Transverse colon (tissue), 4 donors: ENCODE measurements around the gene RABGAP1. TPM values are rescaled to one million over a fixed set of nuclear protein-coding genes. Genes with fewer than 3 reads are reported as not detected.
A peak's percentile ranks its signal among the peaks of the same experiment; 100 is the strongest.

Experiments used
- DNase-seq: peaks from one replicate; pipeline ENCODE4 v3.0.0-alpha.2; 2019
- H3K27ac ChIP-seq, 4 donors: fragments of 200-600 bp; sonication (generic); 2 replicates each; pipeline ENCODE4 v1.5.1; 2016 to 2018; ENCODE audit warnings: inconsistent platforms in 4 of 4
- H3K27me3 ChIP-seq: fragments of 200-600 bp; sonication (generic); 2 replicates; pipeline ENCODE4 v1.5.1; 2017; ENCODE audit warnings: inconsistent platforms
- H3K36me3 ChIP-seq, 4 donors: fragments of 200-600 bp; sonication (generic); 2 replicates each; pipeline ENCODE4 v1.5.1; 2017 to 2019; ENCODE audit warnings: inconsistent platforms in 4 of 4
- H3K4me1 ChIP-seq, 4 donors: fragments of 200-600 bp; sonication (generic); 2 replicates each; pipeline ENCODE4 v1.5.1; 2017 to 2020; ENCODE audit warnings: inconsistent platforms in 4 of 4
- H3K4me3 ChIP-seq, 4 donors: fragments of 200-600 bp; sonication (generic); 1 replicate in 1 of 4; 2 replicates in 3 of 4; pipeline versions ENCODE4 v1.5.1 to v1.6.1; 2017 to 2019; ENCODE audit warnings: inconsistent platforms in 4 of 4
- H3K9me3 ChIP-seq, 2 donors: fragments of 200-600 bp; sonication (generic); 2 replicates each; pipeline ENCODE4 v1.5.1; 2017 to 2019; ENCODE audit warnings: inconsistent platforms in 2 of 2
- EP300 ChIP-seq: sonication (generic); formaldehyde crosslinking; IDR thresholded peaks from one replicate; pipeline ENCODE4 v1.6.1; 2017; ENCODE audit warnings: antibody characterized with exemption, low read depth
- POLR2A ChIP-seq: fragments of 450-650 bp; IDR thresholded peaks from one replicate; pipeline ENCODE4 v1.6.1; 2016; ENCODE audit warnings: antibody characterized with exemption, mild to moderate bottlenecking, moderate library complexity
- POLR2AphosphoS5 ChIP-seq, 3 donors: sonication (generic); formaldehyde crosslinking; IDR thresholded peaks; one replicate each; pipeline ENCODE4 v1.6.1; 2016; ENCODE audit warnings: antibody characterized with exemption in 3 of 3
- WGBS, 2 donors: methylation state at CpG; one replicate each; pipeline ENCODE4 v1.1.5; 2018; ENCODE audit warnings: low coverage in 1 of 2; 5-methylcytosine and 5-hydroxymethylcytosine counted together
- in situ Hi-C, 4 donors: fragments of 200-750 bp; cut with MboI; loops; one replicate each; pipeline versions ENCODE4 v1.15.0 to v1.15.1; 2017; ENCODE audit warnings: low sequenced_read_pairs in 3 of 4, low pct_ligation_motif_present in 1 of 4, low pct_unique_long_range_greater_than_20kb in 1 of 4
- intact Hi-C: fragments of 100-400 bp; cut with DNase I; formaldehyde crosslinking; loops from one replicate; pipeline ENCODE4 v1.15.1; 2023; ENCODE audit warnings: low total_unique reads
- total RNA-seq, 4 donors: library from RNA; depleted of rRNA; stranded (reverse); fragments of >200 nt; gene quantifications; one replicate each; pipeline ENCODE4 v1.1.0, GENCODE V29; 2016
- TF ChIP-seq, protein P1 (sequence below), 5 experiments: fragments of 200-600 bp in 3 of 5; fragments of 450-650 bp in 2 of 5; sonication (generic) in 3 of 5; IDR thresholded peaks; 1 replicate in 2 of 5; 2 replicates in 3 of 5; pipeline ENCODE4 v1.5.1; 2016 to 2017; ENCODE audit warnings: antibody characterized with exemption in 5 of 5, inconsistent platforms in 3 of 5, mild to moderate bottlenecking in 2 of 5, moderate library complexity in 1 of 5

The RABGAP1 gene
- total RNA-seq, 4 donors from 2014 or later: 56.1 to 114 (median 88.9) TPM

GRCh38 chr9:123080444-123080843, 139.6 kb downstream of the RABGAP1 start:
- Histone ChIP-seq H3K27ac (no peak overlapping the region), H3K36me3 (peaks cover 0 to 28% (median 8%) of the 10 kb centered on the region in 4 donors), H3K9me3 (no peaks in the 10 kb centered on the region), H3K4me1 (no peaks in the 10 kb centered on the region), H3K4me3 (no peak overlapping the region), H3K27me3 (no peaks in the 10 kb centered on the region)
- in situ Hi-C loops: loop anchor here in 3 of 4 donors (5.0 to 10.0 kb wide), 3 partner anchors 264 to 274 kb away; partner anchors contain the start of gene CRB2 (in 1 of the 3)
- WGBS, 2 donors: 89% methylated on average over 3 of the region's 3 CpGs; no CpG with 5 or more reads in 1 of the 2 donors
- DNase-seq: no peak
- intact Hi-C loops: no loop called here
- TF ChIP-seq POLR2AphosphoS5 (IDR thresholded peaks at IDR 0.05): no peak
- TF ChIP-seq, protein P1, sequence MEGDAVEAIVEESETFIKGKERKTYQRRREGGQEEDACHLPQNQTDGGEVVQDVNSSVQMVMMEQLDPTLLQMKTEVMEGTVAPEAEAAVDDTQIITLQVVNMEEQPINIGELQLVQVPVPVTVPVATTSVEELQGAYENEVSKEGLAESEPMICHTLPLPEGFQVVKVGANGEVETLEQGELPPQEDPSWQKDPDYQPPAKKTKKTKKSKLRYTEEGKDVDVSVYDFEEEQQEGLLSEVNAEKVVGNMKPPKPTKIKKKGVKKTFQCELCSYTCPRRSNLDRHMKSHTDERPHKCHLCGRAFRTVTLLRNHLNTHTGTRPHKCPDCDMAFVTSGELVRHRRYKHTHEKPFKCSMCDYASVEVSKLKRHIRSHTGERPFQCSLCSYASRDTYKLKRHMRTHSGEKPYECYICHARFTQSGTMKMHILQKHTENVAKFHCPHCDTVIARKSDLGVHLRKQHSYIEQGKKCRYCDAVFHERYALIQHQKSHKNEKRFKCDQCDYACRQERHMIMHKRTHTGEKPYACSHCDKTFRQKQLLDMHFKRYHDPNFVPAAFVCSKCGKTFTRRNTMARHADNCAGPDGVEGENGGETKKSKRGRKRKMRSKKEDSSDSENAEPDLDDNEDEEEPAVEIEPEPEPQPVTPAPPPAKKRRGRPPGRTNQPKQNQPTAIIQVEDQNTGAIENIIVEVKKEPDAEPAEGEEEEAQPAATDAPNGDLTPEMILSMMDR (IDR thresholded peaks at IDR 0.05): no peak
- no peak for TF ChIP-seq POLR2A
- no peak for TF ChIP-seq EP300

DNA sequence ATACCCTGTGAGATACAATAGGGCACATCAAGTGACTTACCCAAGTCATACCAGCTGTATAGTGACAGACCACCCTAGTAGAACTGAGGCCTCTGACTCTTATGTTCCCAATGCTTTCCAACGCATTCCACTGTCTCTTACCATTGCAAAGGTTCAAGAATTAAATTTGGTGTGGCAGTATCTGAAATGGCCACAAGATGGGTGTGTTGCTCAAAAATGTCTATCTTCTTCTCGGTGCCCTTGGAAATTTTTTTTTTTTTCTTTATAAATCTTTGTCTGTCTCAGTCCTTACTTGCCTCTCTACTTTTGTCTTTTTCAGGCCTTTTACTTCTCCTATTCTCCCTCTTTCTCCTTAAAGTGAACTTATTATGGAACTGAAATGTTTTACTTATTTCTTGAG, 141.0 kb downstream of the RABGAP1 start:
- intact Hi-C loops: no loop called here
- Histone ChIP-seq H3K9me3 (no peaks in the 10 kb centered on the region), H3K27me3 (no peaks in the 10 kb centered on the region), H3K36me3 (peaks cover 0 to 16% (median 8%) of the 10 kb centered on the region in 4 donors), H3K4me3 (no peak overlapping the region), H3K4me1 (no peaks in the 10 kb centered on the region), H3K27ac (no peak overlapping the region)
- in situ Hi-C loops: loop anchor here in 3 of 4 donors (5.0 to 10.0 kb wide), 3 partner anchors 263 to 273 kb away; partner anchors contain the start of gene CRB2 (in 1 of the 3)
- WGBS, 2 donors: 25 to 33% methylated on average over 2 of the region's 2 CpGs
- DNase-seq: no peak
- TF ChIP-seq EP300 (no peak), POLR2AphosphoS5 (IDR thresholded peaks at IDR 0.05) (no peak)
- TF ChIP-seq, protein P1 (IDR thresholded peaks at IDR 0.05): peak; percentile 39 to 60 (median 52)

- DNase-seq: no peak
- Histone ChIP-seq H3K9me3 (no peaks in the 10 kb centered on the region), H3K4me3 (no peak overlapping the region), H3K27me3 (no peaks in the 10 kb centered on the region), H3K4me1 (no peaks in the 10 kb centered on the region), H3K36me3 (peaks cover 0 to 18% (median 6%) of the 10 kb centered on the region in 4 donors), H3K27ac (no peak overlapping the region)
- WGBS, 2 donors: 57 to 67% methylated on average over 6 of the region's 6 CpGs
- TF ChIP-seq EP300 (no peak), POLR2AphosphoS5 (IDR thresholded peaks at IDR 0.05) (no peak), POLR2A (no peak)
- TF ChIP-seq, protein P1 (IDR thresholded peaks at IDR 0.05): no peak
- in situ Hi-C loops (loop anchor here in 3 of 4 donors (5.0 to 10.0 kb wide), 3 partner anchors 261 to 271 kb away; partner anchors contain the start of gene CRB2 (in 1 of the 3)), intact Hi-C loops (no loop called here)
Observed at GRCh38 chr9:123083680-123084079, 142.9 kb downstream of the RABGAP1 start.

GRCh38 chr9:123084256-123084655, 143.4 kb downstream of the RABGAP1 start:
- H3K27ac ChIP-seq: no peak overlapping the region
- TF ChIP-seq, protein P1 (IDR thresholded peaks at IDR 0.05): no peak
- TF ChIP-seq EP300: no peak
- no peak for DNase-seq
- intact Hi-C loops: no loop called here
- no peaks in the 10 kb centered on the region for H3K4me1 ChIP-seq
- peaks cover 0 to 18% (median 7%) of the 10 kb centered on the region in 4 donors for H3K36me3 ChIP-seq
- 100% methylated on average over 1 of the region's 1 CpG; no CpG with 5 or more reads in 1 of the 2 donors for WGBS, 2 donors
- no peak overlapping the region for H3K4me3 ChIP-seq
- H3K9me3 ChIP-seq: no peaks in the 10 kb centered on the region
- H3K27me3 ChIP-seq: no peaks in the 10 kb centered on the region
- in situ Hi-C loops: loop anchor here in 3 of 4 donors (5.0 to 10.0 kb wide), 3 partner anchors 261 to 271 kb away; partner anchors contain the start of gene CRB2 (in 1 of the 3)
